22Rv1 (cell line): ENCODE data around the gene TMEM131.

Experiments used
- CTCF ChIP-seq: fragments of 450-650 bp; IDR thresholded peaks from 2 replicates; pipeline ENCODE4 v1.5.1; 2017; ENCODE audit warnings: mild to moderate bottlenecking
- ZFX ChIP-seq: fragments of 450-650 bp; IDR thresholded peaks from 2 replicates; pipeline ENCODE4 v1.6.1; 2017; ENCODE audit warnings: antibody characterized with exemption, borderline replicate concordance

GRCh38 chr2:98029718-98030222 lies 34.0 kb upstream of the TMEM131 start:
- no peak for TF ChIP-seq CTCF
- no peak for TF ChIP-seq ZFX
